ENCODE data around the gene ANKRD16.
"Not testable (repeated sequence)": the region's sequence is repeated elsewhere in the genome, so short reads cannot be mapped to it uniquely, and the experiment has no call there.

Gene ANKRD16

DNA sequence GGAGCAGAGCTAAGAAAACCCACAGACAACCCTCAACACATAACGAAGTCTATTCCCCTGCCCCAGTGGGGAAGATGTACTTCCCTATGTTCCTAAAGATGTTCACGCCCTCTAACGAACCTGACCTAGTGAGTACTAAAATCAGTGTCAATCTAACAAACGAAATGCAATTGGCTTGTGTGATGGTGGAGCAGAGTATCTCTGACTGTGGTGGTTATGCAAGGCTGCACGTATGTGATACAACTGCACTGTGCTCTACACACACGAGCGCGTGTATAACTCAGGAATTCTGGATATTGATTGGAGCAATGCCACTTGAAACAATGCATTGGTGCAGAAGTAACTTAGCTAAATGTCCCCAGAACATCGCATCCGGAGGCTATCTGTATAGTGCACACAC, 1.3 kb downstream of the ANKRD16 start:
- Histone ChIP-seq H3K27me3 (peaks cover 11% of the 10 kb centered on the region), H3K27ac (no peak overlapping the region), H3K4me3 (ENCODE audit: low read depth in 1 of 2, low read length in 1 of 2) (peak overlapping the region; percentile 79 to 99), H3K36me3 (no peaks in the 10 kb centered on the region), H3K4me1 (ENCODE audit: control insufficient read depth in 1 of 2, insufficient read depth in 1 of 2, low read depth in 1 of 2, low read length in 1 of 2) (peaks cover 18 to 19% of the 10 kb centered on the region in 2 experiments), H3K9me3 (no peaks in the 10 kb centered on the region)
- TF ChIP-seq, protein P1, sequence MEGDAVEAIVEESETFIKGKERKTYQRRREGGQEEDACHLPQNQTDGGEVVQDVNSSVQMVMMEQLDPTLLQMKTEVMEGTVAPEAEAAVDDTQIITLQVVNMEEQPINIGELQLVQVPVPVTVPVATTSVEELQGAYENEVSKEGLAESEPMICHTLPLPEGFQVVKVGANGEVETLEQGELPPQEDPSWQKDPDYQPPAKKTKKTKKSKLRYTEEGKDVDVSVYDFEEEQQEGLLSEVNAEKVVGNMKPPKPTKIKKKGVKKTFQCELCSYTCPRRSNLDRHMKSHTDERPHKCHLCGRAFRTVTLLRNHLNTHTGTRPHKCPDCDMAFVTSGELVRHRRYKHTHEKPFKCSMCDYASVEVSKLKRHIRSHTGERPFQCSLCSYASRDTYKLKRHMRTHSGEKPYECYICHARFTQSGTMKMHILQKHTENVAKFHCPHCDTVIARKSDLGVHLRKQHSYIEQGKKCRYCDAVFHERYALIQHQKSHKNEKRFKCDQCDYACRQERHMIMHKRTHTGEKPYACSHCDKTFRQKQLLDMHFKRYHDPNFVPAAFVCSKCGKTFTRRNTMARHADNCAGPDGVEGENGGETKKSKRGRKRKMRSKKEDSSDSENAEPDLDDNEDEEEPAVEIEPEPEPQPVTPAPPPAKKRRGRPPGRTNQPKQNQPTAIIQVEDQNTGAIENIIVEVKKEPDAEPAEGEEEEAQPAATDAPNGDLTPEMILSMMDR (IDR thresholded peaks at IDR 0.05), result no peak

DNA sequence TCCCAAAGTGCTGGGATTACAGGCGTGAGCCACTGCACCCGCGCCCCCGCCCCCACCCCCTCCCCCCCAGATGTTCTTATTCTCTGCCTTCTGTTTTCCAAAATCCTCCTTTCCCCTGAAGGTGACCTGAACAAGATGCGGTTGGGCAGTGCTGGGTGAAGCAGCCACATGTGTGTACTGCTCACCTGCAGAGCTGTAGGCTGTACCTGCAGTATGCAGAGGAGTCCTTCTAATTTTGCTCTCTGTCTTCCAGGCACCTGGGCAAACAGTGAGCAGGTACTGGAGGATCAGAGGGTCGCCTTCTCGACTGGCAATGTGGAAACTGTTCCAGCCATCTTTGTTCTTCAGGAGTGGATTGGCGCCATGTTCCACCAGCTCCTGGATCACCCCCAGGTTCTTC, 2.1 kb downstream of the ANKRD16 start:
- Histone ChIP-seq H3K4me3 (ENCODE audit: low read depth in 1 of 2, low read length in 1 of 2) (no peak overlapping the region), H3K36me3 (no peaks in the 10 kb centered on the region), H3K27ac (no peak overlapping the region)

DNA sequence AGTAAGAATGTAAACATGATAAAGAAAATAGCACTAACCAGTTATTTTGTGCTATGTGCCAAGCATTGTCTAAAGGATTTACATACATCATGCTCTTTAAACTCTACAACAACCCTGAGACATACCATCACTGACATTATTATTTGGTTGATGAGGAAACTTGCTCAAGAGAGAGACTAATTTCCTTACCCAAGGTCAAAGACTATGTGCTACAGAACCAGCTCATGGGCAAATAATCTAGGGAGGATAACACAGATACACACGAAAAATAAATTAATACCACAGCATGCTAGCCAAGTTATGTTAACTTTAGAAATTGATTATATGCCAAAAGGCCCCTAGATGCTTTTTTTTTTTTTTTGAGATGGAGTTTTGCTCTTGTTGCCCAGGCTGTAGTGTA, 2.7 kb downstream of the ANKRD16 start:
- no peaks in the 10 kb centered on the region for H3K9me3 ChIP-seq
- TF ChIP-seq, protein P1 (IDR thresholded peaks at IDR 0.05), result no peak
- H3K36me3 ChIP-seq, result no peaks in the 10 kb centered on the region
- no peak overlapping the region for H3K27ac ChIP-seq
- H3K4me1 ChIP-seq (ENCODE audit: control insufficient read depth in 1 of 2, insufficient read depth in 1 of 2, low read depth in 1 of 2, low read length in 1 of 2), result peaks cover 18 to 19% of the 10 kb centered on the region in 2 experiments
- peaks cover 11% of the 10 kb centered on the region for H3K27me3 ChIP-seq
- no peak overlapping the region for H3K4me3 ChIP-seq (ENCODE audit: low read depth in 1 of 2, low read length in 1 of 2)

More for the DNA sequence above, 2.1 kb downstream of the ANKRD16 start:
- TF ChIP-seq, protein P1 (IDR thresholded peaks at IDR 0.05), result no peak
- peaks cover 11% of the 10 kb centered on the region for H3K27me3 ChIP-seq
- H3K9me3 ChIP-seq, result no peaks in the 10 kb centered on the region
- peaks cover 18 to 19% of the 10 kb centered on the region in 2 experiments for H3K4me1 ChIP-seq (ENCODE audit: control insufficient read depth in 1 of 2, insufficient read depth in 1 of 2, low read depth in 1 of 2, low read length in 1 of 2)

DNA sequence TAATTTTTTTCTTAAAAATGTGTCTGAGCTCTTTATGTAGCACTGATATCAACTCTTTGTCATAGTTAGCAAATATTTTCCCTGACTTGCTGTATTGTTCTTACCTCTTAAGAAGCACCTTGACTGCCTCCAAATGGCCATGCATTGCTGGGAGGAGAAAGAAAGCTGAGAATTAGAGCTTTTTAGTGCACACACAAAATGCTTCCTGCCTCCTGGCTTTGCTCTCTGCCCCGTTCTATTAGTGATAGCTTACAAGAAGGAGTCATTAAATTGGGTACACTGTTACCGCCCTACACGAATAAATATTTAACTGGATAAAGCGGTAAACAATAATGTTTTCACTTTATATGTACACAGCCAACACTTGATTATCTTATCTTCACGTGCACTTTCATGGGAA, 4.1 kb downstream of the ANKRD16 start:
- peaks cover 11% of the 10 kb centered on the region for H3K27me3 ChIP-seq
- TF ChIP-seq, protein P1 (IDR thresholded peaks at IDR 0.05), result no peak
- no peaks in the 10 kb centered on the region for H3K9me3 ChIP-seq
- H3K4me1 ChIP-seq (ENCODE audit: control insufficient read depth in 1 of 2, insufficient read depth in 1 of 2, low read depth in 1 of 2, low read length in 1 of 2), result peaks cover 13% of the 10 kb centered on the region in 2 experiments
- no peaks in the 10 kb centered on the region for H3K36me3 ChIP-seq
- no peak overlapping the region for H3K4me3 ChIP-seq (ENCODE audit: low read depth in 1 of 2, low read length in 1 of 2)
- H3K27ac ChIP-seq, result no peak overlapping the region

DNA sequence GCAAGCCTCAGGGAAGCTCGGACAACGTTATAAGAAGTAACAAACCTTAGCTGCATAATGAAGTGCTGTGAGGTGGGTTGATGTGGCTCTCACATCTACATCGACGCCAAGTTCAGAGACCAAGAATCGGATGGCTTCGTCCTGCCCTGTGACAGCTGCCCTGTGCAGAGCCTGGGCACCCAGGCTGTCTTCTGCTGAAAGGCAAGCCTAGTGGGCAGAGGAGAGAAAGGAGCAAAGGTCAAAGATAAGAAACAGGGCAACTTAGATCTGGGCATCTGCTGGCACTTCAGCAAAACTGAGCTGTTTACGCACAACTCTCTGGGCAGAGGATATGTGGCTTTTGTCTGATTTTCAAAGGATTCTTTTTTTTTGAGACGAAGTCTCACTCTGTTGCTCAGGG, 6.7 kb downstream of the ANKRD16 start:
- TF ChIP-seq, protein P1 (IDR thresholded peaks at IDR 0.05), result no peak
- no peaks in the 10 kb centered on the region for H3K27me3 ChIP-seq
- no peaks in the 10 kb centered on the region for H3K4me1 ChIP-seq (ENCODE audit: control insufficient read depth in 1 of 2, insufficient read depth in 1 of 2, low read depth in 1 of 2, low read length in 1 of 2)
- H3K4me3 ChIP-seq (ENCODE audit: low read depth in 1 of 2, low read length in 1 of 2), result no peak overlapping the region
- H3K9me3 ChIP-seq, result no peaks in the 10 kb centered on the region
- H3K36me3 ChIP-seq, result no peaks in the 10 kb centered on the region
- H3K27ac ChIP-seq, result no peak overlapping the region

DNA sequence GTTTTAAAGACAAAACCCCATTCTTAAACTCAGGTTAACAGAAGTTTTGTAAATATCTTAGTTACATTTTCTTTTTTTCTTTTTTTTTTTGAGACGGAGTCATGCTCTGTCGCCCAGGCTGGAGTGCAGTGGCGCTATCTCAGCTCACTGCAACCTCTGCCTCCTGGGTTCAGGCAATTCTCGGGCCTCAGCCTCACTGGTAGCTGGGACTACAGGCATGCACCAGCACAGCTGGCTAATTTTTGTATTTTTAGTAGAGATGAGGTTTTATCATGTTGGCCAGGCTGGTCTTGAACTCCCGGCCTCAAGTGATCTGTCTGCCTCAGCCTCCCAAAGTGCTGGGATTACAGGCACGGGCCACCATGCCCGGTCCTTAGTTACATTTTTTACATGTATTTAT, 12.7 kb downstream of the ANKRD16 start:
- not testable (repeated sequence) for H3K4me1 ChIP-seq (ENCODE audit: control insufficient read depth in 1 of 2, insufficient read depth in 1 of 2, low read depth in 1 of 2, low read length in 1 of 2); H3K27me3 ChIP-seq; H3K27ac ChIP-seq; H3K4me3 ChIP-seq (ENCODE audit: low read depth in 1 of 2, low read length in 1 of 2); H3K9me3 ChIP-seq; H3K36me3 ChIP-seq
